ENCODE data around the gene INSYN2A. TPM values are rescaled to one million over a fixed set of nuclear protein-coding genes. Genes with fewer than 3 reads are reported as not detected.
A peak's percentile ranks its signal among the peaks of the same experiment; 100 is the strongest.

INSYN2A gene
- total and polyA plus RNA-seq, 2 experiments from 2014 or later: 0.28 to 1.3 TPM

GRCh38 chr10:127195571-127196281, 665 bp downstream of the INSYN2A start:
- Histone ChIP-seq H3K27ac (ENCODE audit: low read depth) (no peak overlapping the region), H4K20me1 (replicated peaks; ENCODE audit: insufficient read depth) (peaks cover 3% of the 10 kb centered on the region; the same call in 1 of the 2 replicates), H3K79me2 (replicated peaks; ENCODE audit: insufficient read depth) (no peaks in the 10 kb centered on the region; the same call in 1 of the 2 replicates), H3K4me2 (peak overlapping the region; percentile 90), H3K4me3 (peak overlapping the region; percentile 67), H3F3A (replicated peaks; ENCODE audit: low read depth) (no peaks in the 10 kb centered on the region), H3K9me2 (ENCODE audit: insufficient read depth) (no peaks in the 10 kb centered on the region), H3K4me1 (ENCODE audit: insufficient read depth) (peaks cover 12% of the 10 kb centered on the region; the same call in 1 of the 2 replicates), H3K36me3 (ENCODE audit: insufficient read depth) (no peaks in the 10 kb centered on the region), H2AFZ (no peak overlapping the region), H3K27me3 (ENCODE audit: insufficient read depth) (peaks cover 49% of the 10 kb centered on the region)
- Mint-ChIP-seq H3K36me3 (ENCODE audit: low read depth) (no peaks in the 10 kb centered on the region), H3K4me3 (peak overlapping the region; percentile 66), H3K27me3 (ENCODE audit: insufficient read depth, low read depth, poor library complexity) (peaks cover 16% of the 10 kb centered on the region), H3K27ac (no peak overlapping the region), H3K9me3 (no peaks in the 10 kb centered on the region), H3K4me1 (peaks cover 17% of the 10 kb centered on the region)
- ATAC-seq (peak; percentile 47), DNase-seq (ENCODE audit: low spot score) (peak; percentile 58)
- TF ChIP-seq ETS1 (IDR thresholded peaks at IDR 0.05) (no peak), ZNF331 (CRISPR knock-in tag; IDR thresholded peaks at IDR 0.05; ENCODE audit: low read depth) (no peak), EZH2phosphoT487 (IDR thresholded peaks at IDR 0.05; ENCODE audit: unreplicated experiment) (no peak), EZH2 (IDR thresholded peaks at IDR 0.05; ENCODE audit: low read depth, unreplicated experiment) (no peak), POLR2AphosphoS5 (IDR thresholded peaks at IDR 0.05; ENCODE audit: low read depth) (no peak), CREB1 (CRISPR knock-in tag; IDR thresholded peaks at IDR 0.05; ENCODE audit: low read depth) (no peak), CTCF (conservative IDR thresholded peaks at IDR 0.05; ENCODE audit: low read depth in 2 of 2) (no peak), NANOG (IDR thresholded peaks at IDR 0.05; ENCODE audit: borderline replicate concordance) (no peak), JUNB (IDR thresholded peaks at IDR 0.05; ENCODE audit: unreplicated experiment) (no peak), ZNF114 (CRISPR knock-in tag; IDR thresholded peaks at IDR 0.05) (no peak), STAT1 (IDR thresholded peaks at IDR 0.05; ENCODE audit: unreplicated experiment) (no peak), REST (IDR thresholded peaks at IDR 0.05; ENCODE audit: unreplicated experiment) (no peak)
- TF ChIP-seq, protein P1, sequence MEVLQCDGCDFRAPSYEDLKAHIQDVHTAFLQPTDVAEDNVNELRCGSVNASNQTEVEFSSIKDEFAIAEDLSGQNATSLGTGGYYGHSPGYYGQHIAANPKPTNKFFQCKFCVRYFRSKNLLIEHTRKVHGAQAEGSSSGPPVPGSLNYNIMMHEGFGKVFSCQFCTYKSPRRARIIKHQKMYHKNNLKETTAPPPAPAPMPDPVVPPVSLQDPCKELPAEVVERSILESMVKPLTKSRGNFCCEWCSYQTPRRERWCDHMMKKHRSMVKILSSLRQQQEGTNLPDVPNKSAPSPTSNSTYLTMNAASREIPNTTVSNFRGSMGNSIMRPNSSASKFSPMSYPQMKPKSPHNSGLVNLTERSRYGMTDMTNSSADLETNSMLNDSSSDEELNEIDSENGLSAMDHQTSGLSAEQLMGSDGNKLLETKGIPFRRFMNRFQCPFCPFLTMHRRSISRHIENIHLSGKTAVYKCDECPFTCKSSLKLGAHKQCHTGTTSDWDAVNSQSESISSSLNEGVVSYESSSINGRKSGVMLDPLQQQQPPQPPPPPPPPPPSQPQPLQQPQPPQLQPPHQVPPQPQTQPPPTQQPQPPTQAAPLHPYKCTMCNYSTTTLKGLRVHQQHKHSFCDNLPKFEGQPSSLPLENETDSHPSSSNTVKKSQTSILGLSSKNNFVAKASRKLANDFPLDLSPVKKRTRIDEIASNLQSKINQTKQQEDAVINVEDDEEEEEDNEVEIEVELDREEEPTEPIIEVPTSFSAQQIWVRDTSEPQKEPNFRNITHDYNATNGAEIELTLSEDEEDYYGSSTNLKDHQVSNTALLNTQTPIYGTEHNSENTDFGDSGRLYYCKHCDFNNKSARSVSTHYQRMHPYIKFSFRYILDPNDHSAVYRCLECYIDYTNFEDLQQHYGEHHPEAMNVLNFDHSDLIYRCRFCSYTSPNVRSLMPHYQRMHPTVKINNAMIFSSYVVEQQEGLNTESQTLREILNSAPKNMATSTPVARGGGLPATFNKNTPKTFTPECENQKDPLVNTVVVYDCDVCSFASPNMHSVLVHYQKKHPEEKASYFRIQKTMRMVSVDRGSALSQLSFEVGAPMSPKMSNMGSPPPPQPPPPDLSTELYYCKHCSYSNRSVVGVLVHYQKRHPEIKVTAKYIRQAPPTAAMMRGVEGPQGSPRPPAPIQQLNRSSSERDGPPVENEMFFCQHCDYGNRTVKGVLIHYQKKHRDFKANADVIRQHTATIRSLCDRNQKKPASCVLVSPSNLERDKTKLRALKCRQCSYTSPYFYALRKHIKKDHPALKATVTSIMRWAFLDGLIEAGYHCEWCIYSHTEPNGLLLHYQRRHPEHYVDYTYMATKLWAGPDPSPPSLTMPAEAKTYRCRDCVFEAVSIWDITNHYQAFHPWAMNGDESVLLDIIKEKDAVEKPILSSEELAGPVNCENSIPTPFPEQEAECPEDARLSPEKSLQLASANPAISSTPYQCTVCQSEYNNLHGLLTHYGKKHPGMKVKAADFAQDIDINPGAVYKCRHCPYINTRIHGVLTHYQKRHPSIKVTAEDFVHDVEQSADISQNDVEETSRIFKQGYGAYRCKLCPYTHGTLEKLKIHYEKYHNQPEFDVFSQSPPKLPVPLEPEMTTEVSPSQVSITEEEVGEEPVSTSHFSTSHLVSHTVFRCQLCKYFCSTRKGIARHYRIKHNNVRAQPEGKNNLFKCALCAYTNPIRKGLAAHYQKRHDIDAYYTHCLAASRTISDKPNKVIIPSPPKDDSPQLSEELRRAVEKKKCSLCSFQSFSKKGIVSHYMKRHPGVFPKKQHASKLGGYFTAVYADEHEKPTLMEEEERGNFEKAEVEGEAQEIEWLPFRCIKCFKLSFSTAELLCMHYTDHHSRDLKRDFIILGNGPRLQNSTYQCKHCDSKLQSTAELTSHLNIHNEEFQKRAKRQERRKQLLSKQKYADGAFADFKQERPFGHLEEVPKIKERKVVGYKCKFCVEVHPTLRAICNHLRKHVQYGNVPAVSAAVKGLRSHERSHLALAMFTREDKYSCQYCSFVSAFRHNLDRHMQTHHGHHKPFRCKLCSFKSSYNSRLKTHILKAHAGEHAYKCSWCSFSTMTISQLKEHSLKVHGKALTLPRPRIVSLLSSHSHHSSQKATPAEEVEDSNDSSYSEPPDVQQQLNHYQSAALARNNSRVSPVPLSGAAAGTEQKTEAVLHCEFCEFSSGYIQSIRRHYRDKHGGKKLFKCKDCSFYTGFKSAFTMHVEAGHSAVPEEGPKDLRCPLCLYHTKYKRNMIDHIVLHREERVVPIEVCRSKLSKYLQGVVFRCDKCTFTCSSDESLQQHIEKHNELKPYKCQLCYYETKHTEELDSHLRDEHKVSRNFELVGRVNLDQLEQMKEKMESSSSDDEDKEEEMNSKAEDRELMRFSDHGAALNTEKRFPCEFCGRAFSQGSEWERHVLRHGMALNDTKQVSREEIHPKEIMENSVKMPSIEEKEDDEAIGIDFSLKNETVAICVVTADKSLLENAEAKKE (CRISPR knock-in tag; IDR thresholded peaks at IDR 0.05): no peak

All from GM23338 (cell line).